ENCODE results near the gene BCL6. TPM values are rescaled to one million over a fixed set of nuclear protein-coding genes. Genes with fewer than 3 reads are reported as not detected.
A peak's percentile ranks its signal among the peaks of the same experiment; 100 is the strongest.

Gene BCL6
- total and polyA plus RNA-seq, 3 experiments from 2014 or later = 1.8 to 17.2 (median 17.1) TPM

DNA sequence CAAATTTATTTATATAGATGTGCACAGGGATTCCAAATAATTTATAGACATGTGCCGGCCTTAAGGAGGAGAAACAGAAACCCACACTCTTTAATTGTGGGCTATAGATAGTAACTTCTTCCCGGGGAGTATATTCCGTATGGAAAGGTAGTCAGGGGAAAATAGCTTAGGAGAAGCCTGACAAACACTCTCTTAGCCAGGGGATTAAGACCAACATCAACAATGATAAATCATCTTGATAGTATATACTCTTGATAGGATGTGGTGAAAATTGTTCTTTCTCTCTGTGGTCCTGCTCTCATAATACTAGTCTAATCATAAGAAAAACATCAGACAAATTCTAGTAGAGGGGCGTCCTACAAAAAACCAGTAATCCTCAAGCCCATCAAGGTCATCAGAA is 8.2 kb upstream of the BCL6 start:
- H3K27me3 ChIP-seq (ENCODE audit: insufficient read depth, low read length, poor library complexity, severe bottlenecking) = no peaks in the 10 kb centered on the region
- DNase-seq = no peak
- H3K27me3 Mint-ChIP-seq = no peaks in the 10 kb centered on the region
- no peak overlapping the region for H3K27ac Mint-ChIP-seq
- no peaks in the 10 kb centered on the region for H3K36me3 ChIP-seq (ENCODE audit: insufficient read depth, low read length)
- peaks cover 20% of the 10 kb centered on the region for H3K4me1 ChIP-seq (ENCODE audit: insufficient read depth, low read length)
- ChIA-PET POLR2A (no interaction called here), CTCF (interaction anchor here (1.0 kb wide), 1 partner anchor 13 kb away, joined by 3 read pairs; no protein-coding TSS in a partner anchor)
- H3K36me3 Mint-ChIP-seq = no peaks in the 10 kb centered on the region
- H3K4me3 Mint-ChIP-seq = no peak overlapping the region
- peaks cover 10 to 23% (median 14%) of the 10 kb centered on the region in 3 donors for H3K4me1 Mint-ChIP-seq
- no peaks in the 10 kb centered on the region for H3K9me3 ChIP-seq (ENCODE audit: low read length)
- no peak overlapping the region for H3K27ac ChIP-seq (ENCODE audit: low read depth, low read length)
- H3K4me3 ChIP-seq (ENCODE audit: low read length) = no peak overlapping the region
- H3K9me3 Mint-ChIP-seq = no peaks in the 10 kb centered on the region

DNA sequence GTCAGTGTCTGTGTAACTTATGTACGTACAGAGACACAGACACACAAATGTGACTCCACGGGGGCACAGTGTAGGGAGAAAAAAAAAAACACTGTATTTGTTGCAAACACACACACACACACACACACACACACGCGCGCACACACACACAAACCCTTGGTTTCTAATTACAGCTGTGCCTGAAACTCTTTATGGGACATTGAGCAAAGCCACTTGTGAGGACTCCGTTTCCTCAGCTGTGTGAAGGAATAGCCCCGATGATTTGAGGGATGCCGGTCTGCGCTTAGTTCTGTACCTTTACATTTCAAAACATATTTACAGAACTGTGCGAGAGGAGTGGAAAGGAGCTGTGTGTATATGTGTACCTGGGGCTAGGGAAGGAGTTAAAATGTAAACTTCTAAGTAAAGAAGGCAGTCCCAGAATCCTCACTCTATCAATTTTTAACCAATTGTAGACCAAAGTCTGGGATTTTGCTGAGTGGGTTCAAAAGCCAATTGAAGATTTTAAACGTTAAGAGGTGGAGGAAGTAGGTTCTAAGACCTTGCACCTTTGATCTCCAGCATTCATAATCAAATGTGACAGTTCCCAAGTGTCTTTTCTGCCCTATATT is 5.3 kb upstream of the BCL6 start:
- Histone ChIP-seq H3K36me3 (ENCODE audit: insufficient read depth, low read length) (no peaks in the 10 kb centered on the region), H3K4me1 (ENCODE audit: insufficient read depth, low read length) (peaks cover 41% of the 10 kb centered on the region), H3K4me3 (ENCODE audit: low read length) (no peak overlapping the region), H3K9me3 (ENCODE audit: low read length) (no peaks in the 10 kb centered on the region), H3K27me3 (ENCODE audit: insufficient read depth, low read length, poor library complexity, severe bottlenecking) (no peaks in the 10 kb centered on the region), H3K27ac (ENCODE audit: low read depth, low read length) (no peak overlapping the region)
- Mint-ChIP-seq H3K9me3 (no peaks in the 10 kb centered on the region), H3K4me3 (peak overlapping the region in 1 of 7 donors; percentile 49), H3K4me1 (peaks cover 31 to 52% (median 42%) of the 10 kb centered on the region in 3 donors), H3K27ac (peak overlapping the region in 1 of 8 donors; percentile 7), H3K27me3 (no peaks in the 10 kb centered on the region), H3K36me3 (peaks cover 0 to 3% (median 0%) of the 10 kb centered on the region in 3 donors)
- ChIA-PET POLR2A (no interaction called here), CTCF (interaction anchor here (4.5 kb wide), 1 partner anchor 11 kb away, joined by 25 read pairs; no protein-coding TSS in a partner anchor)
- DNase-seq = no peak

GRCh38 chr3:187750006-187750512 is 4.8 kb upstream of the BCL6 start:
- H3K27me3 Mint-ChIP-seq = no peaks in the 10 kb centered on the region
- H3K9me3 Mint-ChIP-seq = no peaks in the 10 kb centered on the region
- ChIA-PET POLR2A (no interaction called here), CTCF (interaction anchor here (1.3 to 5.2 kb wide), 3 partner anchors 11 to 250 kb away, joined by 4 to 35 read pairs (median 25); no protein-coding TSS in a partner anchor)
- H3K9me3 ChIP-seq (ENCODE audit: low read length) = no peaks in the 10 kb centered on the region
- DNase-seq = no peak
- H3K36me3 Mint-ChIP-seq = peaks cover 0 to 6% (median 0%) of the 10 kb centered on the region in 3 donors
- H3K27ac ChIP-seq (ENCODE audit: low read depth, low read length) = no peak overlapping the region
- peaks cover 35 to 54% (median 43%) of the 10 kb centered on the region in 3 donors for H3K4me1 Mint-ChIP-seq
- peaks cover 41% of the 10 kb centered on the region for H3K4me1 ChIP-seq (ENCODE audit: insufficient read depth, low read length)
- H3K27ac Mint-ChIP-seq = peak overlapping the region in 2 of 8 donors; percentile 7 to 32
- H3K27me3 ChIP-seq (ENCODE audit: insufficient read depth, low read length, poor library complexity, severe bottlenecking) = no peaks in the 10 kb centered on the region
- no peak overlapping the region for H3K4me3 Mint-ChIP-seq
- no peak overlapping the region for H3K4me3 ChIP-seq (ENCODE audit: low read length)
- no peaks in the 10 kb centered on the region for H3K36me3 ChIP-seq (ENCODE audit: insufficient read depth, low read length)

- Mint-ChIP-seq H3K4me3 (peak overlapping the region in 6 of 7 donors; percentile 49 to 82 (median 72)), H3K27ac (peak overlapping the region; percentile 51 to 99 (median 96)), H3K4me1 (peaks cover 35 to 55% (median 44%) of the 10 kb centered on the region in 3 donors), H3K36me3 (peaks cover 0 to 17% (median 0%) of the 10 kb centered on the region in 3 donors), H3K9me3 (no peaks in the 10 kb centered on the region), H3K27me3 (no peaks in the 10 kb centered on the region)
- no peaks in the 10 kb centered on the region for H3K27me3 ChIP-seq (ENCODE audit: insufficient read depth, low read length, poor library complexity, severe bottlenecking)
- peak; percentile 77 to 90 (median 82) for DNase-seq
- H3K4me3 ChIP-seq (ENCODE audit: low read length) = no peak overlapping the region
- H3K4me1 ChIP-seq (ENCODE audit: insufficient read depth, low read length) = peaks cover 41% of the 10 kb centered on the region
- H3K9me3 ChIP-seq (ENCODE audit: low read length) = no peaks in the 10 kb centered on the region
- H3K27ac ChIP-seq (ENCODE audit: low read depth, low read length) = no peak overlapping the region
- CTCF ChIA-PET = interaction anchor here (0.6 to 5.2 kb wide), 28 partner anchors 9 to 1207 kb away, joined by 3 to 35 read pairs (median 4); partner anchors contain the start of gene LPP
- no peaks in the 10 kb centered on the region for H3K36me3 ChIP-seq (ENCODE audit: insufficient read depth, low read length)
- POLR2A ChIA-PET = no interaction called here
Measured at GRCh38 chr3:187748050-187748481, 2.8 kb upstream of the BCL6 start.

DNA sequence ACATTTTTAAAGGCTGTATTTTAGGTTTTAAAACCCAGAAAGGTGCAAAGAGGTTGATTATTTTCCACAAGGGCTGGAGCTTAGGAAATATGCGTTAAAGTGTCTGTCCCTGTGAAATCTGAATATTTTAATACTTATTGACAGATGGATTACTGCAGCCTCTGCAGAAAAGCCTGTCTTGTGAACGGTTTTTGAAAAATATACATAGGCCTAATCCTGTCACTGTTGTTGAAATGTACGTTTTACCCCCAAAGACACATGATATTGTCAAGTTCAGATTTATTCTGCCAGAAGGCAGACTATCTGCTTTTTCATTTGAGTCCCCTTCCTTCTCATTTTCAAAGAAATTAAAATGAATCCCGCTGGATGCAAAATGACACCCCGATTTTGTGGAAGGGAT is 2.2 kb upstream of the BCL6 start:
- ChIA-PET CTCF (interaction anchor here (0.6 to 5.2 kb wide), 29 partner anchors 8 to 1208 kb away, joined by 3 to 35 read pairs (median 4); partner anchors contain the start of gene LPP), POLR2A (no interaction called here)
- Mint-ChIP-seq H3K27ac (peak overlapping the region in 7 of 8 donors; percentile 94 to 99 (median 99)), H3K27me3 (no peaks in the 10 kb centered on the region), H3K36me3 (peaks cover 0 to 17% (median 0%) of the 10 kb centered on the region in 3 donors), H3K9me3 (no peaks in the 10 kb centered on the region), H3K4me1 (peaks cover 40 to 60% (median 49%) of the 10 kb centered on the region in 3 donors), H3K4me3 (peak overlapping the region in 6 of 7 donors; percentile 14 to 78 (median 68))
- Histone ChIP-seq H3K36me3 (ENCODE audit: insufficient read depth, low read length) (no peaks in the 10 kb centered on the region), H3K9me3 (ENCODE audit: low read length) (no peaks in the 10 kb centered on the region), H3K27ac (ENCODE audit: low read depth, low read length) (peak overlapping the region; percentile 63), H3K4me3 (ENCODE audit: low read length) (no peak overlapping the region), H3K27me3 (ENCODE audit: insufficient read depth, low read length, poor library complexity, severe bottlenecking) (no peaks in the 10 kb centered on the region), H3K4me1 (ENCODE audit: insufficient read depth, low read length) (peaks cover 46% of the 10 kb centered on the region)
- DNase-seq = no peak

DNA sequence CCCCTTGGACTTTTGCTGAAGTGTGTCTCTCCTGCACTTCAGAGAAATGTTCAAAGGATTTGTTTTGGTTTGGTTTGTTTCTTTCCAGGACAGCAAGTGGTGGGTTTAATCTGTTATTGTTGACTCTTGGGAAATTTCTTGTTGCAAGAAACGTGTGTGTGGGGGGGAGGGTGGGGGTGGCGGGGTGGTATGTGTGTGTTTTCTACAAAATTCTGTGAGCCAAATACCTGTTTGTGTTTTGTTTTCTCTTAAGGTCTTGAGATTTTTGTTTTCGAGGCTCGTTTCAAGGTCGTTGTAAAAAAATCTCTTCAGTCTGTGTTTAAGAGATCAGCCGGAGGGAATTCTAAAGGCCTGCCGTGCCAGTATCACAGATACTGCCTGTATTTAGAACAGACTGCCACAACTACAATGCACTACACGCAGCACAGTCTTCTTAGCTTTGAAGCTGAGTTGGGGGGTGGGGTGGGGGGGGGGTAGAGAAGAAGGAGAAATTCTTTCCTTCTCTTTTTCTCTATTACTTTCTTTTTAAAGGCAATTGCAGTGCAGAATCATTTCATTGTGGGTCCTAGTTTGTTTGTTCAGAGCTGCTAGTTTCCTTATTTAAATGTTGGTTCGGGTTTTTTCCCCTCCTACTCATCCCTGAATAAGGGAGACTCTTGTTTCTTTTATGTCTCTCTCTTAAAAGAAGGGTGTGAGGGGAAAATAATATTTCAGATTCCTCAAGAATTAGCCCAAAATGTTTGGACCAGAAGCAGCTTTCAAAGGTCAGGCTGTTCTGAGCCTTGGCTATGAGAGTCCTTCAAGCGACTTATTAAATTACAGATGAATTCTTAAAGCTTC is 1.4 kb upstream of the BCL6 start:
- POLR2A ChIA-PET = interaction anchor here (0.7 to 1.5 kb wide), 4 partner anchors 52 to 1385 kb away, joined by 4 to 6 read pairs (median 5); no protein-coding TSS in a partner anchor

DNA sequence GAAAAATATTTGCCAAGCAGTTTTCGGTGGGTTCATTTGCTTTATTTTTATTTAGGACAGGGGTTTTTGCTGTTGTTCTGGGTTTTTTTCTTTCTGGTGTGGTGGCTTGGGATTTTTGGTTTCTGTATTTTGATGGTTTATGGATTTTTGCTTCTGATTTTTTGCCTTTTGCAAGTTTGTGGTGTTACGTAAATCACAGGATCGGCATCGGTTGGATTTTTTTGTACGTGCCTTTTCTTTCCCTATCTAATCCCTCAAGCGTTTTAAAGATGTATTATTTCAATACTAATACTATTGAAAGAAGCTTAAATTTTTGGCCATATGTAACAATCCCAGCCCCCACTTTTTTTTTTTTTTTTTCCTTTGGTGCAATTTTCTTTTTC is 782 bp upstream of the BCL6 start:
- peak overlapping the region; percentile 99 to 100 (median 99) for H3K27ac Mint-ChIP-seq
- Histone ChIP-seq H3K4me3 (ENCODE audit: low read length) (peak overlapping the region; percentile 78), H3K36me3 (ENCODE audit: insufficient read depth, low read length) (no peaks in the 10 kb centered on the region), H3K4me1 (ENCODE audit: insufficient read depth, low read length) (peaks cover 50% of the 10 kb centered on the region), H3K27ac (ENCODE audit: low read depth, low read length) (peak overlapping the region; percentile 98), H3K27me3 (ENCODE audit: insufficient read depth, low read length, poor library complexity, severe bottlenecking) (no peaks in the 10 kb centered on the region), H3K9me3 (ENCODE audit: low read length) (no peaks in the 10 kb centered on the region)
- no peak for DNase-seq
- H3K4me3 Mint-ChIP-seq = peak overlapping the region; percentile 91 to 99 (median 98)
- no peaks in the 10 kb centered on the region for H3K9me3 Mint-ChIP-seq
- no peaks in the 10 kb centered on the region for H3K27me3 Mint-ChIP-seq
- H3K36me3 Mint-ChIP-seq = peaks cover 0 to 20% (median 0%) of the 10 kb centered on the region in 3 donors
- H3K4me1 Mint-ChIP-seq = peaks cover 53 to 68% (median 63%) of the 10 kb centered on the region in 3 donors
- POLR2A ChIA-PET = interaction anchor here (0.7 to 1.5 kb wide), 9 partner anchors 53 to 1386 kb away, joined by 3 to 8 read pairs (median 5); no protein-coding TSS in a partner anchor
- CTCF ChIA-PET = interaction anchor here (0.7 to 5.2 kb wide), 14 partner anchors 53 to 1403 kb away, joined by 3 to 35 read pairs (median 4); no protein-coding TSS in a partner anchor

More for the DNA sequence above, 1.4 kb upstream of the BCL6 start:
- Histone ChIP-seq H3K4me1 (ENCODE audit: insufficient read depth, low read length) (peaks cover 54% of the 10 kb centered on the region), H3K9me3 (ENCODE audit: low read length) (no peaks in the 10 kb centered on the region), H3K27ac (ENCODE audit: low read depth, low read length) (peak overlapping the region; percentile 98), H3K4me3 (ENCODE audit: low read length) (peak overlapping the region; percentile 78), H3K27me3 (ENCODE audit: insufficient read depth, low read length, poor library complexity, severe bottlenecking) (no peaks in the 10 kb centered on the region), H3K36me3 (ENCODE audit: insufficient read depth, low read length) (no peaks in the 10 kb centered on the region)
- no peaks in the 10 kb centered on the region for H3K27me3 Mint-ChIP-seq
- H3K36me3 Mint-ChIP-seq = peaks cover 0 to 17% (median 0%) of the 10 kb centered on the region in 3 donors
- peaks cover 48 to 68% (median 58%) of the 10 kb centered on the region in 3 donors for H3K4me1 Mint-ChIP-seq
- H3K4me3 Mint-ChIP-seq = peak overlapping the region; percentile 91 to 99 (median 98)
- peak in 1 of 5 donors; percentile 17 for DNase-seq
- H3K27ac Mint-ChIP-seq = peak overlapping the region; percentile 99 to 100 (median 99)
- H3K9me3 Mint-ChIP-seq = no peaks in the 10 kb centered on the region
- CTCF ChIA-PET = interaction anchor here (0.7 to 5.2 kb wide), 24 partner anchors 7 to 1389 kb away, joined by 3 to 35 read pairs (median 4); partner anchors contain the start of gene LPP

Data from CD8-positive, alpha-beta memory T cell (primary cell).